Keratinocyte (primary cell): ENCODE results near the gene ZNG1C.
"Not testable (repeated sequence)": the region's sequence is repeated elsewhere in the genome, so short reads cannot be mapped to it uniquely, and the experiment has no call there.

Source experiments
- EZH2 ChIP-seq: IDR thresholded peaks from one replicate; pipeline ENCODE4 v1.6.1; 2012; ENCODE audit warnings: inconsistent platforms, mild to moderate bottlenecking, low read length, moderate library complexity
- TF ChIP-seq, protein P1 (sequence below), 3 experiments: IDR thresholded peaks in 1 of 3; conservative IDR thresholded peaks in 1 of 3; optimal IDR thresholded peaks in 1 of 3; 2 replicates in 2 of 3; 3 replicates in 1 of 3; pipeline versions ENCODE3 to v1.5.1; 2011; ENCODE audit warnings: low read length in 3 of 3, mild to moderate bottlenecking in 3 of 3, moderate library complexity in 2 of 3, control low read depth in 1 of 3, inconsistent platforms in 1 of 3; ENCODE audit not compliant: insufficient read depth in 2 of 3; ENCODE audit errors: extremely low read depth in 1 of 3

DNA sequence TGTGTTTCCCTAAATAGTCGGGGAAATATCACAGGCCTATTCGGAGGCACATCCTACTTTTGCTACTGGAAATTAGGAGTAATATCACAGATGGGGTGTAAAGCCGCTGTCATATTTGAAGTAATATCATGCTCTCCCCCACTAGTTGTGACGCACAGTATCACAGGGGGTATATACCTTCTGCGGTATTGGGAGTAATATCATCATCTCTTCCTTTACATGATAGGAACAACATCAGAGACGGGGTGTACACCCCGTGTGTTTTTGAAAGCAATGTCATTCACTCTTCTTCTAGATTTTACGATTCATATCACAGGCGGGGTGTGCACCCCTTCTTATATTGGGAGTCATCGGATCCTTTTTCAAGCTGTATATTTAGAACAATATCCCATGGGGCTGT, 76.4 kb downstream of the ZNG1C start:
- TF ChIP-seq, protein P1, sequence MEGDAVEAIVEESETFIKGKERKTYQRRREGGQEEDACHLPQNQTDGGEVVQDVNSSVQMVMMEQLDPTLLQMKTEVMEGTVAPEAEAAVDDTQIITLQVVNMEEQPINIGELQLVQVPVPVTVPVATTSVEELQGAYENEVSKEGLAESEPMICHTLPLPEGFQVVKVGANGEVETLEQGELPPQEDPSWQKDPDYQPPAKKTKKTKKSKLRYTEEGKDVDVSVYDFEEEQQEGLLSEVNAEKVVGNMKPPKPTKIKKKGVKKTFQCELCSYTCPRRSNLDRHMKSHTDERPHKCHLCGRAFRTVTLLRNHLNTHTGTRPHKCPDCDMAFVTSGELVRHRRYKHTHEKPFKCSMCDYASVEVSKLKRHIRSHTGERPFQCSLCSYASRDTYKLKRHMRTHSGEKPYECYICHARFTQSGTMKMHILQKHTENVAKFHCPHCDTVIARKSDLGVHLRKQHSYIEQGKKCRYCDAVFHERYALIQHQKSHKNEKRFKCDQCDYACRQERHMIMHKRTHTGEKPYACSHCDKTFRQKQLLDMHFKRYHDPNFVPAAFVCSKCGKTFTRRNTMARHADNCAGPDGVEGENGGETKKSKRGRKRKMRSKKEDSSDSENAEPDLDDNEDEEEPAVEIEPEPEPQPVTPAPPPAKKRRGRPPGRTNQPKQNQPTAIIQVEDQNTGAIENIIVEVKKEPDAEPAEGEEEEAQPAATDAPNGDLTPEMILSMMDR (optimal IDR thresholded peaks at IDR 0.05 in 1 of 3, IDR thresholded peaks at IDR 0.05 in 1 of 3, conservative IDR thresholded peaks at IDR 0.05 in 1 of 3; ENCODE audit: extremely low read depth in 1 of 3, insufficient read depth in 2 of 3, low read length in 3 of 3), result not testable (repeated sequence)
- TF ChIP-seq EZH2, result not testable (repeated sequence)
